Urothelium cell line (cell line): Measurements from ENCODE around the gene MRTFA.
"Not testable (repeated sequence)": the region's sequence is repeated elsewhere in the genome, so short reads cannot be mapped to it uniquely, and the experiment has no call there.

Experiments
- DNase-seq: peaks from one replicate; pipeline ENCODE4 v3.0.0; 2011; ENCODE audit warnings: low spot score, mixed read lengths
- FAIRE-seq: peaks from 2 replicates; lab custom pipeline; 2011; peaks lifted over from hg19 to GRCh38; lab: Jason Lieb, UNC

Gene MRTFA

DNA sequence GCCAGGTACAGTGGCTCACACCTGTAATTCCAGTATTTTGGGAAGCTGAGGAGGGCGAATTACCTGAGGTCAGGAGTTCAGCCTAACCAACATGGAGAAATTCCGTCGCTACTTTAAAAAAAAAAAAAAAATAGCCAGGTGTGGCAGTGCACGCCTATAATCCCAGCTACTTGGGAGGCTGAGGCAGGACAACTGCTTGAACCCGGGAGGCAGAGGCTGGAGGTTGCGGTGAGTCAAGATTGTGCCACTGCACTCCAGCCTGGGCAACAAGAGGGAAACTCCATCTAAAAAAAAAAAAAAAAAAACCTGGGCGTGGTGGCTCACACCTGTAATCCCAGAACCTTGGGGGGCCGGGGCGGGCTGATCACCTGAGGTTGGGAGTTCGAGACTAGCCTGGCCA, 37.8 kb downstream of the MRTFA start:
- FAIRE-seq, DNase-seq: not testable (repeated sequence)

DNA sequence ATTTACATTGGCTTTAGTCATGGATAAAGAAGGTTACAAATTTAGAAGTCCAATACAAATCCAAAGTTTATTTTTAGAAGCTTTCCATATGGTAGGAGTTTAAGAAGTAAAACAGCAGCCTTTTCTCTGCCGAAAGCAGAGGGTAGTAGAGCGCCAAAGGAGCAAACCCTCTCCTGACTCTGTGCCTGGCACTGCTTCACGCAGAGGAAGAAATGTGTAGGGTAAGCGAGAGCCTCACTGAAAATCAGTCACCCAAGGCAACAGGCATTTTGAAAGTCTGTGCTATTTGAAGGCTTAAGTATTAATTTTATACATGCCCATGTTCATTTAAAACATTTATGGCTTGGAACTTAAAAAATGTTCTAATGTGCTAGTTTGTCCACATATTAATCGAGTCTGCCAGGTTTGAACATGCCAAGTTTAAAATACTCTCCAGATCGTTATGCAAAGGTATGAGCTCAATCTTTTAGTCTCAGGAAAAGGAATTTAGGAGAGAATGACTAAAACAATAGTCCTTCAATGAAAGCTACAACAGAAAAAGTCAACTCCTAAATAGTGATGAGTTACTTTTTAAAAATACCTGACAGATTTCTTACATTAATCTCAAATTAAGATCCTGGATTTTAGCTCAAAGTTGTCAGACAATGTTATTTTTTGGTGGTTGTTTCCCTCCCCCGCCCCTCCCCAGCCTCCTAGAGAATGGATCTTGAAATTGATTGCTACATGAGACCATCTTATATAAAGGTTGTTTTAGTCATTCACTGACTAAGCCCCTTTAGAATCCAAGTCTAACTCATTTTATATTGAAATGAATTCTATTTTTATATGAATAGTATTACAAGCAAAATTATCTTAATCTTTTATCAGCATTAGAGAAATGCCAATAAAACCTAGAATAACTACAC, 38.7 kb downstream of the MRTFA start:
- no peak for DNase-seq
- no peak for FAIRE-seq

DNA sequence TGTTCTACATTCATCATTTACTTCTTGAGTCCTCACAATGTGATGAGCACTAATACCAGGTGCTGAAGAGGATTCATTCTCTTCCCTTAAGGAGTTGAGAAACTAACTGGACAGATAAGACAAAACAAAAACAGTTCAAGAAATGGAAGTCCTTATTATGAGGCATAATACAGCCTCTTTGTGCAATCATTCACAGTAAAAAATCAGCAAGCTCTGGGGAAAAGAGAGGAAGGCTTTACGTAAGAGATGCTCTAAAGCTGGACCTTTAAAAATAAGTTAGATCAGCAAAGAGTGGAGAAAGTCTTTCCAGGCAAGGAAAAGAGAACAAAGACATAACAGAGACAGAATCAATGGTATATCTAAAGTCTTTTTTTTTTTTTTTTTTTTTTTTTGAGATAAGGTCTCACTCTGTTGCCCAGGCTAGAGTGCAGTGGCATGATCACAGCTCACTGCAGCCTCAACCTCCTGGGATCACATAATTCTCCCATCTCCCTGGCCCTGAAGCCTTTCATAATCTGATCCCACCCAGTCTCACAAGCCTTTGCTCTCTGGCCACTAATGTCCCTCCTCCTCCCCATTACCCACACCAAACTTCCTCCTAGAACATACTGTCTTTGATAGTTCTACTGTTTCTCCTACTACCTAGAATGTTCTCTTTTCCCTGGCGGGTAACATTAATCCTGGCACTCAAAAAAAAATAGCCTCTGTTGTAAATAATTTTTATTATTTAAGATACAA, 40.9 kb downstream of the MRTFA start:
- DNase-seq (no peak), FAIRE-seq (no peak)

GRCh38 chr22:40594924-40595323, 41.6 kb downstream of the MRTFA start:
- FAIRE-seq, result no peak
- DNase-seq, result no peak

DNA sequence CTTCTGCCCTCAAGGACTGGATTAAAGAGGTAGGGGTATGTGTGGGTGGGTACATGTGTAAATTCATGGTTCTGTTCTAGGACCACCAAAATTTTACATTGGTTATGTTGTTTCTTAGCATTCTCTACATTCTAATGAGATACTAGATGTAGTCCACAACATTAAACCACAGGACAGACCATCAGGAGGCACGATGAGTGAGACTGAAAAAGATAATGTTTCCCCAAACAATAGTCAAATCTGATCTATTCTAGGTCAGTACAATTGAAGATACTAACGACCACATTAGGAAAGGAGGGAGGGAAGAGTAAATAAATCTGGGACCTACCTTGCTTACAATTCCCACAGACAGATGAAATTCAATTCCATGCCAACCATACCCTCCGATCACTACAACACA, 42.2 kb downstream of the MRTFA start:
- no peak for FAIRE-seq
- DNase-seq, result no peak

DNA sequence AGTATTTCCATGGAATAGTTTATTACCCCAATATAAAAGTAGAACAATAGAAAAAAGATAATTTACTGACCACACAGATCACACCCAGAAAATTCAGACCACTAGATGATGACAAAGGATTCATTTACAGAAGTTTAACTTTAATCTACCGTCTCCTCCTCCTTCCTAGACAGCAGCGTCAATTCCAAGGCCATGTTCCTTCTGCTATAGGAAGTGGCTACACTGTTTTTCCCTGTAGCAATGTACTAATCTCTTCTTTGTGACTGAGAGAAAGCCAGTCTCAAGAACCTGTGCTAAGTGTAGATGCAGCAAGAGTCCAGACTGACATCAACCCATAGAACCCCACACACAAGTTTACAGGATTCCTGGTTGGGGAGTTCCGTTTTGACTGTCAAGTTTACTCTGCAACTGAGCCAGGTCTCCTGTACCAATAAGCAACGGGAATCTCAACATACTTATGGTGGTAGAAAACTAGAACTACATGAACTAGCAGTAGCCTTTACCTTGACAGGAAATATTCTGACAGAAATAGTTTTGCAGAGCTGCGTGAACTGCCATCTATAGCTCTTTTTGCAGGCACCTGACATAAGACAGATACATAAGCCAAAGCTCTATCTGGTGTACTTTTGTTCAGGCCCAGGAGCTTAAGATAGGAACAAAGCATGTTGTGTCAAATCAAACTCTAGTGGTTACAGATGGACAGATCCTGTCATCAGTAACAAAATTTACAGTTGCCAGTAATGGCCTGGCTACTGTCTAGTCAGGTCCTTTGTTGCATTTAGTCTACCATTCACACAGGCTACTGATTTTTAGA, 42.9 kb downstream of the MRTFA start:
- DNase-seq (no peak), FAIRE-seq (no peak)

DNA sequence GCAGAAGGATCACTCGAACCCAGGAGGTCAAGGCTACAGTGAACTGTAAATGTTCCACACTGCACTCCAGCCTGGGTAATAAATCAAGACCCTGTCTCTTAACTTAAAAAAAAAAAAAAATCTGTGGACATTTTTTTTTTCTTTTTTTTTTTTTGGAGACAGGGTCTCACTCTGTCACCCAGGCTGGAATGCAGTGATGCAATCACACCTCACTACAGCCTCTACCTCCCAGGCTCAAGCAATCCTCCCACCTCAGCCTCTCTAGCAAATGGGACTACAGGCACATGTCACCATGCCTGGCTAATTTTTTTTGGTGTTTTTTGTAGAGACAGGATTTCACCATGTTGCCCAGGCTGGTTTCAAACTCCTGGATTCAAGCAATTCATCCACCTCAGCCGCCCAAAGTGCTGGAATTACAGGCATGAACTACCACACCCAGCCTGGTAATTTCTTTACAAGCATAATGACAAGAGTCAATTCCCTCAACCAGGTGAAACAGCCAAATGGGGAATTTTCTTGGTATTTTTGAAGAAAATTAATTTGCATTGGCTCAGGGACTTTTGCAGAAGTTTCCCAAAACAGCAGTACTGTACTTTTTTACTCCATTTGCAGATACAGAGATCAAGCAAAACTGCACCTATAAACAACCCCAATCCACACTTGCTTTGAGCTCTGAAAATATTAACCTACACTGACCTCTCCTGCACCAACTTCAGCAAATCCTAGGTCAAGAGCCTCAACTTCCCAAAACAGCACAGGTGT, 44.0 kb downstream of the MRTFA start:
- no peak for FAIRE-seq
- no peak for DNase-seq

DNA sequence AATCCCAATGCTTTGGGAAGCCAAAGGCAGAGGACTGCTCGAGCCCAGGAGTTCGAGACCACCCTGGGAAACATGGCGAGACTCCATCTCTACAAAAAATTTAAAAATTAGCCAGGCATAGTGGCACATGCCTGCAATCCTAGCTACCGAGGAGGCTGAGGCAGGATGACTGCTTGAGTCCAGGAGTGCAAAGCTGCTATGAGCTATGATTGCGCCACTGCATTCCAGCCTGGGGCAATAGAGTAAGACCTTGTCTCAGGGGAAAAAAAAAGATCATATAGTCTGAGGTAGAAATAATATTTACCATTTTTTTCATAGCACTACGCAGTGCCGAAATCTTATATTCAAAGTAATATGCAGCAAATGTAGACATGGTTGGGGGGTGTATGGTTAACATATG, 47.8 kb downstream of the MRTFA start:
- DNase-seq (no peak), FAIRE-seq (no peak)

- DNase-seq (no peak), FAIRE-seq (no peak)
Observed at GRCh38 chr22:40586781-40587180, 49.7 kb downstream of the MRTFA start.

DNA sequence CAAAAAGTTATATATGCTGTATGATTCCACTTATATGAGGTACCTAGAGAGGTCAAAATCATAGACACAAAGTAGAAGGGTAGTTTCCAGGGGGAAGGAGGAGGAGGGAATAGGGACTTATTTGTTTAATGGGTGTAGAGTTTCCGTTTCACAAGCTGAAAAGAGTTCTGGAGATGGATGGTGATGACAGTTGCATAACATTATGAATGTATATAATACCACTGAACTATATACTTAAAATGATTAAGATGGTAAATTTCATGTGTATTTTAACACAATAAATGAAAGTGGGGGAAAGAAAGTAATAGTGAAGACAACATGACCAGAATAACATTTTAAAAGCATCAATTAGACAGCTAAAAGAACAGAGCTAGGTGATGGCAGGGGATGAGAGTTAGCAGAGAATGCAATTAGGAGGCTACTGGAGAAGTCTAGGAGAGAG, 51.2 kb downstream of the MRTFA start:
- DNase-seq (no peak), FAIRE-seq (no peak)

DNA sequence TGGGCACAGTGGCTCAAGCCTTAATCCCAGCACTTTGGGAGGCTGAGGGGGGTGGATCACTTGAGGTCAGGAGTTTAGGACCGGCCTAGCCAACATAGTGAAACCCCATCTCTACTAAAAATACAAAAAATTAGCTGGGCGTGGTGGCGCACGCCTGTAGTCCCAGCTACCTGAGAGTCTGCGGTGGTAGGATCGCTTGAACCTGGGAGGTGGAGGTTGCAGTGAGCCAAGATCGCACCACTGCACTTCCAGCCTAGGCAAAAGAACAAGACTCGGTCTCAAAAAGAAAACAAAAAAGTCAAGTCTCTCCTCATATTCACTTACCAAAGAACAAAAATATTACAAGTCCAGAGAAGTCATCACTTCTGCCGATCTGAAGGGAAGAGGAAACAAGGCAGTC, 51.8 kb downstream of the MRTFA start:
- not testable (repeated sequence) for DNase-seq, FAIRE-seq

DNA sequence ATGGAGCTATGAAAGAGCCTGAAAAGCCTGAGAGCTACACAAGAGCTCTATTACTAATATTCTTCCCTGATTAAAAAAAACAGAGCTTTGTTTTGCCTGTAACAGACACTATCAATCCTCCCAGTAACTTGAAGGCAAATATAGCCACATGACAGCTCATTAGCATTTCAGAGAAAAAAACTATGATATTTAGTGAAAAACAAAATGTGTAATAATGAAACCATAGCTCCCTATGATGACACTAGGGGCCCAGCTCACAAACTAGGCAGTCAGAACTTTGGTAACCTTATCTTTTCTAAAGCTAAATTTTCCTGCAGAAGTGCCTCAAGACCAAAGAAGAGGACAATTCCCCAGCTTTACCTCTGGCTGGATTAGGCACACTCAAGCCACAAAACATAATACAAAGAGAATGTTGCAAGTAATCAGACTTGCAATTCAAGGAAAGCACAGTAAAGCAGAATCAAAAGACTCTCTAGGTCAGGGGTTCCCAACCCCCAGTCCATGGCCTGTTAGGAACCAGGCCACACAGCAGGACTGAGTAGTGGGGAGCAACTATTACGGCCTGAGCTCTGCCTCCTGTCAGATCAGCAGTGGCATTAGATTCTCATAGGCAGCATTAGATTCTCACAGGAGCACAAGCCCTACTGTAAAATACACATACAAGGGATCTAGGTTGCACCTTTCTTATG, 53.3 kb downstream of the MRTFA start:
- FAIRE-seq (no peak), DNase-seq (no peak)

GRCh38 chr22:40582063-40582462, 54.5 kb downstream of the MRTFA start:
- DNase-seq (no peak), FAIRE-seq (no peak)

DNA sequence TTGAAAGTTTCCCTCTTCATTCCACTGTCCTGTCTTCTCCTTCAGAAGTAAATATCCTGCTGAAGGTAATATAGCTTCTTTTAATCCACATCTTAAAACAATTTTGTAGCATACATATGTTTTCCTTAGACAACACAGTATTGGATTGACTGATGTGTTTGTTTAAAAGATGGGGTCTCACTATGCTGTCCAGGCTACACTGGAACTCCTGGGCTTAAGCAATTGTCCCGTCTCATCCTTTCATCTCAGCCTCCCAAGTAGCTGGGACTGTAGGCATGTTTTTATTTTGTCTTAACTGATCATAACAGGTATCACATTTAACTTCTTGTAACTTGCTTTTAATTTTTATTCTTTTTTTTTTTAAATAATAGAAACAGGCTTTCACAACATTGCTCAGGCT, 55.9 kb downstream of the MRTFA start:
- DNase-seq (no peak), FAIRE-seq (no peak)

- no peak for DNase-seq
- FAIRE-seq, result no peak
Observed at GRCh38 chr22:40578171-40578570, 58.3 kb downstream of the MRTFA start.

DNA sequence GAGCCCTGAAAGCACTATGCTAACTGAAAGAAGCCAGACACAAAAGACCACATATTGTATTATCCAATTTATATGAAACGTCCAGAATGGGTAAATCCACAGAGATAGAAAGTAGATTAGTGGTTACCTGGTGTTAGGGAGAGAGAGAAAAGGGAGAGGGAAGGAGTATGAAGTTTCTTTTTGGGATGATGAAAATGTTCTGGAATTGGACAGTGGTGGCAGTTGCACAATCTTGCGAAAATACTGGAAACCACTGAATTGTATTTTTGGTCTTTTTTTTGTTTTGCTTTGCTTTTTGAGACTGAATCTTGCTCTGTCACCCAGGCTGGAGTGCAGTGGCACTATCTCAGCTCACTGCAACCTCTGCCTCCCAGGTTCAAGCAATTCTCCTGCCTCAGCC, 63.5 kb downstream of the MRTFA start:
- no peak for DNase-seq
- no peak for FAIRE-seq

GRCh38 chr22:40571887-40572286, 64.6 kb downstream of the MRTFA start:
- DNase-seq, result no peak
- FAIRE-seq, result no peak

- no peak for DNase-seq
- FAIRE-seq, result no peak
Observed at GRCh38 chr22:40567626-40568328, 68.7 kb downstream of the MRTFA start.

DNA sequence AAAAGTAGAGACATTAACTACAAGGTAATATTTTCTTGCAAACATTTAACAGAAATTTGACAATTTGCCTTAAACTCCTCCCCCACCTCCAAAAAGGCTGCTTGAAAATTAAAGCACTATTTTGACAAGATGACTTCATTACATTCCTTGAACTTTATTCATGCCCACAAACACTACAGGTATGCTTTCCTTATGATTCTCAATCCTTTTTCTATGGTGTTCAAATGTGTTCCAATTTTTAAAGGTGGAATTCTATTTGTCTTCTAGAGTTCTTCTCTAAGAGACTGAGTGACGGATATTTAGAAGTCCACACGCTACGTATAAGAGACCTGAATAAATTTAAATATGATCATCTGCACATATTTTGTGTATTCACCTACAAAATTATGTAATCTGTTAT, 69.4 kb downstream of the MRTFA start:
- DNase-seq (peak; percentile 44), FAIRE-seq (no peak)
